GM18907 (cell line): ENCODE data around the gene DDX4.

Source experiments
- ATAC-seq: cut with Tn5 transposase; IDR thresholded peaks from one replicate; pipeline ENCODE4 v1.9.1; 2021; ENCODE audit warnings: mild to moderate bottlenecking, moderate library complexity; ENCODE audit not compliant: unreplicated experiment

DDX4 gene

GRCh38 chr5:55820488-55820887, 82.6 kb downstream of the DDX4 start:
- no peak for ATAC-seq

- ATAC-seq, result no peak
These were observed 84.1 kb downstream of the DDX4 start for GRCh38 chr5:55821731-55822512.

DNA sequence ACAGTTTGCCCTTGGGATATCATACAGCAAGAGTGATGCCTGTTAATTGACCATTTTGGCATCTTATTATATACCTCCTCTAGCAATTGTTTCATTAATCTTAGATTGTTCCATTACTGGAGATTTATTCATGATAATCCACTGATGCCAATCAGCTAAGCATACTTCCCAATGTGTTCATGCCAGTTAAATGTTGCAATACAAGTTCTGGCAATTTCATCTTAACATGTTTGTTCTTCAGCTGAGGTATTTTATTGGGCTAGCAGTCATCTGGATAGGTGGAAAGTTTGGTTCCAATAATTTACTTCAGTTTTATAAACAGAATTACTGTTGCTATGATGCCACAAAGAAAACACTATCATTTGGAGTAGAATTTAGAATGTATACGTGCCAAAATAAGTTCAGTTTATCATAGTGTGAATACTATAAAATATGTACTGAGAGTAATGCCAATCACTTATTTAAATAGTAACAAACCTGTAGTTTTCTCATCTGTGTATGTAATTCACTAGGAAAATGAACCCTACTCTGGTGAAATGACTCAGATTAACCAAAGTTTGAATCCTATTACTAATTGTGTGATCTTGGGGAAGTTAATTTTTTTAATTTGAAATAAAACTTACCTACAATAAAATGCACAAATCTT, 85.4 kb downstream of the DDX4 start:
- no peak for ATAC-seq

DNA sequence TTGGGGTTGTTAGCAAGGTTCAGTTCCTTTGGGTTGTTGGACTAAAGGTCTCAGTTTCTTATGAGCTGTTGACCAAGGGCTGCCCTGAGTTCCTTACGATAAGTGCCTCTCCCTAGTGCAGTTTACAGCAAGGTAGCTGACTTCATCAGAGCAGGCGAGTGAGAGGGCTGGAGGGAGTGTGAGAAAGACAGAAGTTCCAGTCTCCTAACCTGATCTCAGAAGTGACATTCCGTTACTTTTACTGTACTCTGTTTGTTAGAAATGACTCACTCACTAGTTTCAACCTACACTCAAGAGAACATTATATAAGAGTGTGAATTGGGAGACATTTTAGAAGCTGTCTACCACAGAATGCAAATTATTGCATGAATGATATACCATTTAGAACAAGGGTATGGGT, 92.1 kb downstream of the DDX4 start:
- no peak for ATAC-seq

DNA sequence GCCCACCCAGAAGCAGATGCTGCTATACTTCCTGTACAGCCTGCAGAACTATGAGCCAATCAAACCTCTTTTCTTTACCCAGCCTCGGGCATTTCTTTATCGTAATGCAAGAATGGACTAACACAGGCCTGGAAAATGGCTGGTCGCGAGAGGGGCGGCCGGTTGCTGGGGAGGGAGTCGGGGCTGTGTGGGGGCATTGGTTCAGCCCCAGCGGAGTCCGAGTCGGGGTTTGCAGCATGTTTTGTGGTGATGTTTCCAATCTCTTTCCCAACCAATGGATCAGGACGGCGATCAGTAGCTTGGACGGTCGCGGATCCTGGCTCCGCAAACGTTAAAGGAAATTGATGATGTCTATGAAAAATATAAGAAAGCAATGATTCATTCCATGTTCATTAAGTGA, 94.6 kb downstream of the DDX4 start:
- ATAC-seq, result no peak

DNA sequence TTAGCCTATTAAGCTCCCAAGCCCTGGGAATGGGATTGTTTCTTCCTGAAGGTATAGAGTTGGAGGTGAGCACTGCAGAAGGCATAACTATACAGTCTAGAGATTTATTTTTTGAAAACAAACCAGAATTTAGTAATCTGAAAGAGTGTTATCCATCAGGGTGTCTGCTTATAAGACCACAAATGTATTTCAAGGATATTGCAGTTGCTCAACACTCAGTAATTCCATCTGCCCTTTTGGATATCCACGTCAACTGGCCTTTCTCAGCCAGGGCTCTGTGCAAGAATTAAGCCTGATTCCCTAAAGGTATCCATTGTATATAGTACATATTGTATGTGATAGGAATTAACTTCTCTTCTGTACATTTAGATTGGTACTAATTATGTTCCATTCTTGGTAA, 98.3 kb downstream of the DDX4 start:
- ATAC-seq, result no peak

GRCh38 chr5:55841976-55842375, 104.1 kb downstream of the DDX4 start:
- no peak for ATAC-seq

GRCh38 chr5:55847837-55848236, 110.0 kb downstream of the DDX4 start:
- ATAC-seq, result no peak

- no peak for ATAC-seq
These were observed 110.9 kb downstream of the DDX4 start for GRCh38 chr5:55848783-55849182.

- ATAC-seq, result no peak
These were observed 113.2 kb downstream of the DDX4 start, which contains the start of gene IL31RA for GRCh38 chr5:55850839-55851674. TSS of gene IL31RA (plus strand) at chr5:55851357. CDS start at chr5:55851571, 214 bp downstream.

- no peak for ATAC-seq
These were observed 113.8 kb downstream of the DDX4 start for GRCh38 chr5:55851675-55851979.

GRCh38 chr5:55852503-55852902, 114.6 kb downstream of the DDX4 start:
- ATAC-seq, result no peak

DNA sequence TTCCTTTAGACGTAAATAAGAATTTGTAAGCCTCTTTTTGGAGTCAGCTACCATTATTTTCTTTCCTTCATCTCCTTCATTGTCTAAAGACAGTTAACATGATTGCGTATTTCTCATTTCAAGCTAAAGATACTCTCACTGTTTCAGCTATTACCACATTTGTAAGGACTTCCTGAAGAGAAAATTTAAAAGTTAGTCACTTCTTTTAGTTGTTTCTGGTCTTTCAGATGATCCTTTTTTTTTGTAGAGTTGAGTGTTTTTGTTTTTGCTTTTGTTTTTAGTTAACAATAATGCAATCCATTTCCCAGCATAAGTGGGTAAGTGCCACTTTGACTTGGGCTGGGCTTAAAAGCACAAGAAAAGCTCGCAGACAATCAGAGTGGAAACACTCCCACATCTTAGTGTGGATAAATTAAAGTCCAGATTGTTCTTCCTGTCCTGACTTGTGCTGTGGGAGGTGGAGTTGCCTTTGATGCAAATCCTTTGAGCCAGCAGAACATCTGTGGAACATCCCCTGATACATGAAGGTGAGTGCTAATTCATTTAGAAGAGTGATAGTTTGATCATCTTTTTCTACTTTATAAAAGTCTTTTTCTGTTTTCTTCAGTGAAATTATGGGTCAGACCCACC, 115.3 kb downstream of the DDX4 start:
- no peak for ATAC-seq

DNA sequence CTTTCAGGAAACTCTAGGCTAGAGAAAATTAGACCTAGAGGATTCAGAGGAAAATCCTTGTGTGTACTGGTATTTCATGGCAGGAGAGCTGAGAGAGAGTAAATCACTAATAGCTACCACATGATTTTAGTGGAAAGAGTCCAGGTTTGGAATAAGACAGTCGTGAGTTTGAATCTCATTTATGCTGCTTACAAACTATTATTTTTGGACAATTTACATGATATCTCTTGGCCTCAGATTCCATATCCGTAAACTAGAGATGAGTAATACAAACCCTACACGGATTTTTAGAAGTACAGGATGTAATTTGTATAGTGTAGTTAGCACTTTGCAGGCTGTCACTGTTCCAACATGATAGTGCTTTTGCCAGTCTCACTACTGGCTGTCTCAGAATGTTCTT, 116.0 kb downstream of the DDX4 start:
- no peak for ATAC-seq

DNA sequence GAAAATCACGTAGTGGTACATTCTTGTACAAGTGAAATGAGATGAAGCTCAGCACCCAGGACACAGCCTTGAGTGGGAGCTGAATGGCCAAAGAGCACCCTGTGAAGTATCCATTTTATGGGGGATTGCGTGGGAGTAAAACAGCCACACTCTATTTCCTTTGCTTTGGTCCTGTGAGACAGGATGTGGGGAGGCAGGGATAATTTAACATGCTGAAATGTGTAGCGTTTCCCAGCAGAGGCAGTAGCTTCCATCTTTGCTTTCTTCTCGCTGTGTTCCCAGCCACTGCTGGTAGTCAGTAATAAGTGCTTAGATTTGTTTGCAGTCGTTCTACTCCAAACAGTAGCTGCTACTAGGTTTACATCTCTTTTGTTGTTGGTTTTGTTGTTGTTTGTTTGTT, 117.6 kb downstream of the DDX4 start:
- ATAC-seq, result no peak

- ATAC-seq, result no peak
These were observed 118.8 kb downstream of the DDX4 start for GRCh38 chr5:55856516-55857246.

DNA sequence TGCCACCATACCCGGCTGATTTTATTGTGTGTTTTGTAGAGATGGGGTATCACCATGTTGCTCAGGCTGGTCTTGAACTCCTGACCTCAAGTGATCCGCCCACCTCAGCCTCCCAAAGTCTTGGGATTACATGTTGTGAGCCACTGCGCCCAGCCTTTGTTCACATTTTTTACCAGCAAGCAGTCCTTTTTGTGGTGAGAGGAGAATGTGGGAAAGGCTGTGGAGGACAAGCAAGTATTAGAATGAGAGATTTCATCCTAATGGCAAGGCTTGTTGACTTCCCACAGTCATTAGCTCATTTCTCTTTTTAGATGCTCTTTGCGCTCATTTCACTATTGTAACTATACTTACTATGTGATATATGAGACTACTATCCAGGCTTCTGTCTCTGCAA, 119.4 kb downstream of the DDX4 start:
- no peak for ATAC-seq

DNA sequence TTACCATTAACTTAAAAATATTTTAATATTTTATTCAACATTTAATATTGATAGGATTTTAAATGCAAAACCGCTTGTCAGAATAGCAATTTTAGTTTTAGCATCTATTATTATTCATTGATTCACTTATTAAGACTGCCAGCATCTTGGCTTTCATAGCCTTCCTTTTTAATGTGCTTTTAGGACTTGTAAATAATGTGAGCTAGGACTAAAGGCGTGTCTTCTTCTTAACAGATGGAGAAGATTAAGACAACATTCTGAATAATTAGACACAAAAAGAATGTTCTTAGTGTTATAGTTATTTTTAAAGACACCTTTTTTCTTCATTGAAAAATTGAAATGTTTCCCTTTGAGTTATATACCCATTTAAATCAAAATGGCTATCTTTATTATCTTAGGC, 120.2 kb downstream of the DDX4 start:
- ATAC-seq, result no peak

DNA sequence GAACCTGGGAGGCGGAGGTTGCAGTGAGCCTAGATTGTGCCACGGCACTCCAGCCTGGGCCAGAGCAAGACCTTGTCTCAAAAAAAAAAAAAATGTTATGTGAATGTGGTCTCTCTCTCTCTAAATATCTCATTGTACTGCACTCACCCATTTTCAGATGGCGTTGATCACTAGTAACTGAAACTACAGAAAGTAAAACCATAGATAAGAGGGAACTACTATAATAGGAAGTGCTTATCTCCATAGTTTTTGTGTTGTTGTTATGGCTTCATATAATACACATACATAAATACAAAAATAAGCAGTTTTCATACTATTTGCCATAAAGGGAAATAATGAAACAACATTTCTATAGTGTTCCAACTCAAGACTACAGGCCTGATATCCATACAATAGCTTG, 122.4 kb downstream of the DDX4 start:
- ATAC-seq, result no peak

GRCh38 chr5:55860709-55861108, 122.8 kb downstream of the DDX4 start:
- ATAC-seq, result no peak
